Measurements from ENCODE around the gene PKD1.

Gene PKD1

GRCh38 chr16:2152695-2153506, 17.2 kb upstream of the PKD1 start (continued):
- TF ChIP-seq ZNF114 (tag by site-specific recombination; IDR thresholded peaks at IDR 0.05) (no peak), ZNF146 (tag by site-specific recombination; IDR thresholded peaks at IDR 0.05) (0 out of 2 replicates have a peak, but pooled peaks have one; percentile 29), ZNF132 (tag by site-specific recombination; IDR thresholded peaks at IDR 0.05; ENCODE audit: borderline replicate concordance) (no peak), SP2 (tag by site-specific recombination; IDR thresholded peaks at IDR 0.05) (peak; percentile 55; the same call in 1 of the 2 replicates), ZBTB26 (tag by site-specific recombination; optimal IDR thresholded peaks at IDR 0.05) (peak; percentile 14), ZNF473 (tag by site-specific recombination; IDR thresholded peaks at IDR 0.05) (no peak), KLF17 (tag by site-specific recombination; IDR thresholded peaks at IDR 0.05) (0 out of 2 replicates have a peak, but pooled peaks have one; percentile 7), FEZF1 (tag by site-specific recombination; IDR thresholded peaks at IDR 0.05) (no peak), ZNF121 (tag by site-specific recombination; IDR thresholded peaks at IDR 0.05) (0 out of 2 replicates have a peak, but pooled peaks have one; percentile 11), ZNF433 (tag by site-specific recombination; IDR thresholded peaks at IDR 0.05; ENCODE audit: low read depth) (no peak), ZEB2 (tag by site-specific recombination; IDR thresholded peaks at IDR 0.05) (peak; percentile 61), PRDM4 (tag by site-specific recombination; IDR thresholded peaks at IDR 0.05) (no peak), ZXDB (tag by site-specific recombination; IDR thresholded peaks at IDR 0.05) (no peak)

GRCh38 chr16:2151188-2152091, 15.7 kb upstream of the PKD1 start:
- CTCF ChIA-PET, result interaction anchor here (0.6 to 2.1 kb wide), 8 partner anchors 10 to 273 kb away, joined by 3 to 18 read pairs (median 4); partner anchors contain the start of gene PKD1
- H3K4me1 ChIP-seq (ENCODE audit: control insufficient read depth, insufficient read depth, low read length), result peaks cover 4% of the 10 kb centered on the region
- peaks cover 0 to 40% of the 10 kb centered on the region in 2 experiments; a peak in 2 of 3 replicates for H3K36me3 ChIP-seq (ENCODE audit: control insufficient read depth in 2 of 2, insufficient read depth in 1 of 2, low read length in 2 of 2)
- H3K4me3 ChIP-seq (ENCODE audit: low read depth, low read length), result no peak overlapping the region
- H3K27ac ChIP-seq (ENCODE audit: extremely low read depth, low read depth, low read length), result no peak overlapping the region
- H3K9me3 ChIP-seq (ENCODE audit: control insufficient read depth, insufficient read depth, low read depth, low read length), result no peaks in the 10 kb centered on the region
- POLR2A ChIA-PET, result interaction anchor here (0.6 to 2.2 kb wide), 8 partner anchors 10 to 388 kb away, joined by 3 to 12 read pairs (median 4); partner anchors contain the start of genes MLST8 and RPS2
- TF ChIP-seq INSM2 (tag by site-specific recombination; IDR thresholded peaks at IDR 0.05), result no peak
- TF ChIP-seq ZNF221 (tag by site-specific recombination; IDR thresholded peaks at IDR 0.05; ENCODE audit: borderline replicate concordance), result no peak
- TF ChIP-seq OSR2 (tag by site-specific recombination; IDR thresholded peaks at IDR 0.05), result 0 out of 2 replicates have a peak, but pooled peaks have one; percentile 6
- peak; percentile 67 for TF ChIP-seq ZNF600 (tag by site-specific recombination; IDR thresholded peaks at IDR 0.05)
- TF ChIP-seq HIC1 (tag by site-specific recombination; IDR thresholded peaks at IDR 0.05), result 0 out of 2 replicates have a peak, but pooled peaks have one; percentile 40
- no peak for TF ChIP-seq ZNF510 (tag by site-specific recombination; IDR thresholded peaks at IDR 0.05; ENCODE audit: insufficient replicate concordance)
- 0 out of 2 replicates have a peak, but pooled peaks have one; percentile 14 for TF ChIP-seq ZBTB17 (tag by site-specific recombination; IDR thresholded peaks at IDR 0.05)
- no peak for TF ChIP-seq AEBP2 (tag by site-specific recombination; IDR thresholded peaks at IDR 0.05; ENCODE audit: borderline replicate concordance)
- TF ChIP-seq ZNF140 (tag by site-specific recombination; IDR thresholded peaks at IDR 0.05), result no peak
- TF ChIP-seq ZNF157 (tag by site-specific recombination; IDR thresholded peaks at IDR 0.05), result no peak
